Smooth muscle cell of the umbilical artery (primary cell): ENCODE results near the gene FPGS. TPM values are rescaled to one million over a fixed set of nuclear protein-coding genes. Genes with fewer than 3 reads are reported as not detected.

Experiments
- total RNA-seq: library from RNA; depleted of rRNA; stranded (reverse); fragments of >200 nt; gene quantifications from 2 replicates; pipeline ENCODE4 v1.2.3, GENCODE V29; 2014

FPGS gene
- total RNA-seq, result 49.9 and 78.1 TPM in 2 replicates

DNA sequence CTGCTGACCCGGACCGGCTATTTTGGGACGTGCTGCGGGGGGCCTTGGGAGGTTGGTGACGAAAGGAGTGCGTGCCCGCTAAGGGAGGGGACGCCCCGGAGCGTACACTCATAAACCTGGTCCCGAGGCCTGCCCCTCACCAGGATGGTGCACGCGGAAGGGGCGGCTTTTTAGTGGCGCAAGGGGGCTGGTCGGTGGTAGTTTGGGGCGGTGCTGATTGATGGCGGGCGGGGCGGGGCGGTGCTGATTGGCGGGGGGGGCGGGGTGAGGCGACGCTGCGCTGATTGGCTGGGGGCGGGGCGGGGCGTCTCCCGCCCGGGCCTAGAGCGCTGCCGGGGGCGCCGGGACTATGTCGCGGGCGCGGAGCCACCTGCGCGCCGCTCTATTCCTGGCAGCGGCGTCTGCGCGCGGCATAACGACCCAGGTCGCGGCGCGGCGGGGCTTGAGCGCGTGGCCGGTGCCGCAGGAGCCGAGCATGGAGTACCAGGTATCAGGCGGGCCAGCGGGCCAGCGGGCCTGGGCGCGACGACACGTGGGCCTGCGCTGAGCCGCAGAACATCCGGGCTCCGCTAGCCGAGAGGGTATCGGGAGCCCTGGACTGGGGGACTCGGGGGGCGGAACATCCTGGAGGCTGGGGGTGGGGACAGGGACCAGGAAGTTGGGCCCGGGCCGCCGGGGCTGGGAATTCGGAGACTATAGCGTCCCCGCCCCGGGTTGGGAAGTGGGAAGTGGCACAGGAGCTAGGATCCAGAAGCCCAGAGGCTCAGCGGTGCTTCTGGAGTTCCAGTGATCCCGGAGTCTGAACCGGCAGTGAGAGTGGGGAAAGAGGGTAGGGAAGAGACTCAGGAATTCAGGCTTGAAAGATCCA, at the start of gene FPGS:
FPGS (plus strand) TSS at position 307 of the 868 bp plus-strand sequence; CDS start at position 350, 43 bp downstream.

GRCh38 chr9:127778280-127779135, 24.2 kb upstream of the FPGS start, which contains the start of gene SH2D3C:
Gene SH2D3C, minus strand, starts transcription at chr9:127778666. Its CDS starts 39 bp downstream, at chr9:127778627.

DNA sequence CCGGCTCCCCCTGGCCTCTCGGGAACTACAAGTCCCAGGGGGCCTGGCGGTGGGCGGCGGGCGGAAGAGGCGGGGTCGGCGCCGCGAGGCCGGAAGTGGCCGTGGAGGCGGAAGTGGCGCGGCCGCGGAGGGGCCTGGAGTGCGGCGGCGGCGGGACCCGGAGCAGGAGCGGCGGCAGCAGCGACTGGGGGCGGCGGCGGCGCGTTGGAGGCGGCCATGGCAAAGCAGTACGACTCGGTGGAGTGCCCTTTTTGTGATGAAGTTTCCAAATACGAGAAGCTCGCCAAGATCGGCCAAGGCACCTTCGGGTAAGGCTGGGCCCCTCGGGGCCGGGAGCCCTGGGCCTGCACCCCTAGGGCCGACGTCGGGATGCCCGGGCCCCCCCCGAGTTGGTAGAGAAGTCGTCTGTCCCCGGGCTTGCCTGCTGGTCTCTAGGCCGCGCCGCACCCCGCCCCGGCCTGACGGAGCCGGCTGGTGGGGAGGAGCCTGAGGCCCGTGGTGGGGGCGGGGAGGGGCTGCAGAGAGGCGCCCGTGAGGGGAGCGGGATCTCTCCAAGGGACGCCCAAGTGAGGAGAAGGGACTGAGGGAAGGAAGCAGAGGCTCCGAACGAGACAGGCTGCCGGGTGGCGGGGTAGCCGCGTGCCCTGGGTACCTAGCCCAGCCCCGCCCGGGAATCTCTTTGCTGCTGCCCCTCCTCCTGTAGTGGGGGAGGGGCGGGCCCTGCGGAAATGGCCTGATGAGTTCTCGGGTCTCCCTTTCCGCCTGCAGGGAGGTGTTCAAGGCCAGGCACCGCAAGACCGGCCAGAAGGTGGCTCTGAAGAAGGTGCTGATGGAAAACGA, 16.5 kb upstream of the FPGS start, which contains the start of gene CDK9:
CDK9 (plus strand) TSS at position 102 of the 840 bp plus-strand sequence; CDS start at position 217, 115 bp downstream.

GRCh38 chr9:127854184-127854806, 51.6 kb downstream of the FPGS start, which contains the start of gene ENG:
Gene ENG, minus strand, starts transcription at chr9:127854658. Its CDS starts 303 bp downstream, at chr9:127854355.

Other genes starting within 250 kb of the FPGS start
- 37.7 and 50.8 TPM in 2 replicates for gene STXBP1, start 190.6 kb upstream of the FPGS start, total RNA-seq
- gene CFAP157, start 95.9 kb upstream of the FPGS start, total RNA-seq, result not detected in 2 replicates
- gene PTRH1, start 87.2 kb upstream of the FPGS start, total RNA-seq, result 9.8 and 11.4 TPM in 2 replicates
- 0.05 TPM in 1 of 2 replicates, not detected in the other for gene TTC16, start 86.8 kb upstream of the FPGS start, total RNA-seq
- gene TOR2A, start 67.6 kb upstream of the FPGS start, total RNA-seq, result 1.8 and 4.1 TPM in 2 replicates
- 0.18 and 0.30 TPM in 2 replicates for gene SH2D3C, start 24.2 kb upstream of the FPGS start, total RNA-seq
- 43.1 and 49.5 TPM in 2 replicates for gene CDK9, start 16.8 kb upstream of the FPGS start, total RNA-seq
- gene ENG, start 51.8 kb downstream of the FPGS start, total RNA-seq, result 16.0 and 31.6 TPM in 2 replicates
- 27.9 and 36.2 TPM in 2 replicates for gene AK1, start 74.8 kb downstream of the FPGS start, total RNA-seq
- 20.5 and 25.0 TPM in 2 replicates for gene ST6GALNAC6, start 96.7 kb downstream of the FPGS start, total RNA-seq
- gene ST6GALNAC4, start 114.2 kb downstream of the FPGS start, total RNA-seq, result 24.1 and 59.5 TPM in 2 replicates
- 1.5 and 2.3 TPM in 2 replicates for gene PIP5KL1, start 127.9 kb downstream of the FPGS start, total RNA-seq
- gene DPM2, start 135.0 kb downstream of the FPGS start, total RNA-seq, result 8.9 and 13.2 TPM in 2 replicates
- 10.1 and 20.0 TPM in 2 replicates for gene EEIG1, start 178.1 kb downstream of the FPGS start, total RNA-seq